DLD1 (cell line): ENCODE data around the gene HDAC11.

Experiments used
- in situ Hi-C: cut with HindIII; loops from 2 replicates; pipeline ENCODE4 v1.10.0; 2017; ENCODE audit warnings: low sequenced_read_pairs

HDAC11 gene

DNA sequence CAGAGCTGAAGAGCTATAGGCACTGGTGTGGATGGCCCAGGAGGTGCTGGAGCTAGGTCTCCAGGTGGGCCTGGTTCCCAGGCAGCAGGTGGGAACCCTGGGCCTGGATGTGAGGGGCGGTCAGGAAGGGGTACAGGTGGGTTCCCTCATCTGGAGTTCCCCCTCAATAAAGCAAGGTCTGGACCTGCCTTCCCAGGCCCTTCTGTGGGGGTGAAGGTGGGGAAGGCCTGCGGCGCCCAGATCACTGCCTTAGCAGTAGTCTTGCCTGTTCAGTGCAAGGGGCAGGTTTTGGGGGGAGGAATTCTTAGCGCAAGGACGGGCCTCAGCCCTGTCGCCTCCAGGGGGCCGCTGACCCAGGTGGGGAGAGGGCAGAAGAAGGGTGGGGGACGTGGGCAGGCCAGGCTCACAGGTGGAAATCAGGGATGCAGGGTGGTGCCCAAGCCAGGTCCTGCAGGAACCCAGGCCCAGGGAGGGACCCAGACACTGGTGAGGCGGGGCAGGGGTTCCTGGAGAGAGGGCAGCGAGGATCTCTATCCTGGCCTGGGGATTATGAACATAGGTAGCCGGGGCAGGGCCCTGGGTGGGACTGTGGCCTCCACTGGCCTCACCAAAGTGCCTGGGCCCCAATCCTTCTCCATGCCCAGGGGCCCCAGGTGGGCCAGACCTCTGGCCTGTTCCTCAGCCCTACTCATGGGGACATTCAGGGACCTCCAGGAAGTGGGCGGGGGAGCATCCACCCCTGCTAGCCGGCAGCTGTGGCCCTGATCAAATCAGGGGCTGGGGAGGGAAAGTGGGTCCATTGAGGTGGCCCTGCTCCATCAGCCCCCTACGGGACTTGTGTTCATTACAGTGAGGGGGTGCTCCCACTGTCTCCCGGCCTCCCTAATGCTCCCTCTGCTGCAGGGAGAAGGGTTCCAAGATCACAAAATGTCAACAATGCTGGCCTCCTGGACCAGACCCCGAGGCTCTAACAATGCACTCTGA lies 25.3 kb downstream of the HDAC11 start:
- in situ Hi-C loops = loop anchor here (25.0 kb wide), 2 partner anchors 132 to 382 kb away; partner anchors contain the start of gene WNT7A

DNA sequence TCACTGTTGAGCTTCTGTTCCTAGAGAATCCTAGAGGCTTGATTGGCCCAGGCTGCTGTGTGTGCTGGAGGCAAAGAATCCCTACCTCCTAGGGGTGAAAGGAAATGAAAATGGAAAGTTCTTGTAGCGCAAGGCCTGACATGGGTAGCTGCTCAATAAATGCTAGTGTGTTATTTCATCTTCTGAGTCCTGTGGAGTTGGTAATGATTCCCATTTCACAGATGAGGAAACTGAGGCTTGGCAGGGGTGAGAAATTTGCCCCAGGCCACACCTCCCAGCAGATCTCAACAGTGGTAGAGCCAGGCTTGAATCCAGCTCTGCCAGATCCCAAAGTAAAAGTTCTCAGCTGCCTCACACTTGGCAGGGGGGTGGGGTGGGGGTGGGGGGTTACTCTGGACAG lies 26.1 kb downstream of the HDAC11 start:
- in situ Hi-C loops = loop anchor here (25.0 kb wide), 2 partner anchors 131 to 381 kb away; partner anchors contain the start of gene WNT7A

DNA sequence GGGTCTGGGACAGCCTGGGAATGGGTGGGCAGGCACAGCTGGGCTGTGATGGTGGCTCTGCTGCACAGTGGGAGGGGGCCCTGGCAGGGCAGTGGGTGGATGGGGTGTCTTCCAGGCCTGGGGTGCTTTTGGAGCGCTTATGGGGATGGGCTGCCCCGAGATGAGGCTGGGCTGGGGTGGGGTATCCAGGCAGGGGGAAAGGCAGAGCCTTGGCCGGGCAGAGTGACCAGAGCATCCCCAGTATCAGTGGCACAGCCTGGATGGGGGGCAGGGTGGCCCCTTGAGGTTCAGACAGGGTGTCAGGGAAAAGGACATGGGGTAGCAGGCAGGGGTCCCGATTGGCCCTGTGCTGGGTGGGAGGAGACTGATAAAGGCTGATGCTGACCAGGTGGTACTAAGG lies 26.6 kb downstream of the HDAC11 start:
- in situ Hi-C loops = loop anchor here (25.0 kb wide), 2 partner anchors 131 to 381 kb away; partner anchors contain the start of gene WNT7A

DNA sequence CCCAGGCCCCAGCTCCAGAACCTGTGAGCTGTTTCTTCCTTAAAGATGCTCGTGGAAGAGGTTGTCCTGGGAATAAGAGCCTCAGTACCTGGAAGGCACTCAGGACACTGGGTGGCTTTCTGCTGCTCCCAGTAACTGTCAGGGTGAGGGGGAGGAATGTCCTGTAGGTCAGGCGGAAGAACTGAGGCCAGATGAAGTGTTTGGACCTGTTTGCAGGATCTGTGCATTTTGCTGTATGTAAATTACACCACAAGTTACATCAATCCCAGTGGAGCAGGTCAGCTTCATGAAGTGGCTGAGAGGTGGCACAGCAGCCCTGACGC lies 27.1 kb downstream of the HDAC11 start:
- in situ Hi-C loops = loop anchor here (25.0 kb wide), 2 partner anchors 130 to 380 kb away; partner anchors contain the start of gene WNT7A

DNA sequence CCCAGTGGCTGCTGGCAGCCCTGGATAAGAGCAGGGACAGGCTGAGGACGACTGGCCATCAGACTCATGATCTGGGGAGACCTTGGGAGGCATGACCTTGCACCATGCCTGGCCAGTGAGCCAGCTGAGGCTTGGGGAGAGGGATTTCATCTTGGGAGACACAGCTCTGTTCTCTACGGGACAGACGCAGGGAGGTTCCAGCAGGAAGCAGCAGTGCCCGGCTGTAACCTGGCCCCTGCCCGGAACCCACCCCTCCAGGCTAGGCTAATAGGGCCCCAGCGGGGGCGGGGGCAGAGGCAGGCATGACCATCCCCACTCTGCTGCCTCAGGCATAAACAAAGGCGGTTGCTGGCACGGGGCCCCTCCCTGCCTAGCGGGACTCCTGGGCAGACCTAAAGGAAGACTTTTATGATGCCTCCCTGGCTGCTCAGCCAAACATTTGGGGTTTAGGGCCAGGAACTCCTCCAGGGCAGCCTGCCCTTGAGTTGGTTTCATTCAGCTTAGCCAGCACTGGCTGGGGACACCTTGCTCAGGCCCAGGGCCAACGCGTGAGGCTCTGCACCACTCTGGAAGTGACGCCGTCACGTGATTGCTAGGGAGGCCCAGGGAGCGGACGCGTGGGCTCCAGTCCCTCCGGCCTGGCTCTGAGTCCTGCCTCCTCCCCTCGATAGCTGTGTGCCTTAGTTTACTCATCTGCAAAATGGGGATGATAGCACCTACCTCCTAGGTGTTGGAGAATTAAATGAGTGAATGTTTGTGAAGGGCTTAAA lies 27.6 kb downstream of the HDAC11 start:
- in situ Hi-C loops = loop anchor here (25.0 kb wide), 2 partner anchors 130 to 380 kb away; partner anchors contain the start of gene WNT7A

DNA sequence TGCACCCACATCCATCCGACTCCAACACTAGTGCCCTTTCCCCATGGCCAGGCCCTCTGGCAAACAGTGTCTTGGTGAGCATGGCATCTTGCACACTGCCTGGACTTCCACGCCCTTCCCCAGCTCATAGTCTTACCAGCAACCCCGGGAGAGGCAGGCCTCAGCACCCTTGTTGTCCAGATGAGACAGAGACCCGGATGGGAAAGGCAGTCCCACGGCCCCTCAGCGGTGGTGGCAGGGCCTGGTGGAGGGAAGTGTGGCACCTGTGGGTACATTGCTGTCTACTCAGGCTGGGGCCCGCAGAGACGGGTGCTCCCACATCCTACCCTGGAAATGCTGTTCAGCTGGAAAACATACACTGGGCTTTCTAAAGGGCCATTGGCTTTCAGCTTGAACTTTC lies 28.4 kb downstream of the HDAC11 start:
- in situ Hi-C loops = loop anchor here (25.0 kb wide), 2 partner anchors 129 to 379 kb away; partner anchors contain the start of gene WNT7A

DNA sequence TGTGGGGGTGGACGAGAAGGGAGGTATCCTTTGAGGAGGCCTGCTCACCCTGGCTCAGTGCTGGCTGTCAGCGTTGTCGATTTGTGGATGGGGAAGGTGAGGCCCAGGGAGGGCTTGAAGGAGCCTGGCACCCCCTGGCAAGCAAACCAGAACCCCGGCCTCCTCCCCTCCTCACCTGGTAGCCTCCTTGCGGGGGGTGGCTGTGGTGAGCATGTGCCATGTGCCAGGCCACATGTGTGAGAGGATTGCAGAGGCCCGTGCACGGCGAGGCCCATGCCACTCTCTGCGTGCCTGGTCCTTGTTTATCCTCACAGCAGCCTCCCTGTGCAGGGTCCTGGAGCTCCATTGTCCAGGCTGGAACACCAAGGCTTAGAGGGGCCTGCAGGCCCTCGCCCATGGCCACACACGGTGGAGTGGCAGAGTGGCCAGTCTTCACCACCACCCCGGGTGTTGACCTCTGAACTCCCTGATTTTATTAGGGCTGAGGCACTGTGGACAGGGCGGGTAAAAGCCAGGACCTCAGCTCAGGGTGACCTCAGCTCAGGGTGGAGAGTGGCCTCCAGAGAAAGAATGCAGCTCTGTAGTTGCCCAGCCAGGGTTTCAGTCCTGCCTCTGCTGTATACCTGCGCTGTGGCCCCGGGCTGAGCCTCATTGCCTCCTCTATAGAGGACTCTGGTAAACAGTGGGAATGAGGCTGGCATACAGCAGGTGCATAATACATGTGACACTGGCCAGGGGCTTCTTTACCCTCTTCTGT lies 29.1 kb downstream of the HDAC11 start:
- in situ Hi-C loops = loop anchor here (25.0 kb wide), 2 partner anchors 128 to 378 kb away; partner anchors contain the start of gene WNT7A

DNA sequence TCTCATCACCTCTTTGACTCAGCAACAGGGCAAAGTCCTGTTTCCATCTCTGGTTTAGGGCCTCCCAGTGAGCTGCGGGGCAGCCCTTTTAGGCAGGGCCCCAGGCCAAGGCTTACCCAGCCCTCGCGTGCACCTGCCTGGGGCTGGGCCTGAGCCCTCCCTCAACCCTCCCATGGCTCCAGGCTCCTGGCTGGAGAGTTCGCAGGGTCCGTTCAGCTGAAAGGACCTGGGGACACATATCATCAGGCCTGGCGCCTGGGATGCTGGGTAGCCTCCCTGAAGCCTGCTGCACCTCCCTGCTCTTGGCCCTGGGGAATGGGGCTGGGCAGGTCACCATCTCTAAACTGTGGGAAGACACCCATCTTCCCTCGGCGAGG lies 29.7 kb downstream of the HDAC11 start:
- in situ Hi-C loops = loop anchor here (25.0 kb wide), 2 partner anchors 127 to 377 kb away; partner anchors contain the start of gene WNT7A

DNA sequence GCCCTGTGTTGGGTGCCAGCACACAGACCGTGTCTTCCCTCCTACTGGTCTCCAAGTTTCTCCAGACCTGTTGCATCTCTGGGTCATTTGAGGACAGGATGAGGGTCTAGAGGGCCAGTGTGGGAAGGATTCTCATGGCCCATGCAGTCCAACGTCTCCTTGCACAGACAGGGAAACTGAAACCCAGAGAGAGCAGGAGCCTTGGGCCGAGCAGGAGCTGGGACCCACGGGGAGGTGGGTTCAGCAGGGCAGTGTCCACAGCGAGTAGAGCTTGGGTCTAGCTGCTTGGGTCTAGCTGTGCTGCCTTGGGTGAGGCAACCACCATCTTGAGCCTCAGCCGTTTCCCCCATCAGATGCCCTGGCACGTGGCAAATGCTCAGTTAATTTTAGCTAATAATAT lies 32.3 kb downstream of the HDAC11 start:
- in situ Hi-C loops = loop anchor here (25.0 kb wide), 2 partner anchors 125 to 375 kb away; partner anchors contain the start of gene WNT7A

DNA sequence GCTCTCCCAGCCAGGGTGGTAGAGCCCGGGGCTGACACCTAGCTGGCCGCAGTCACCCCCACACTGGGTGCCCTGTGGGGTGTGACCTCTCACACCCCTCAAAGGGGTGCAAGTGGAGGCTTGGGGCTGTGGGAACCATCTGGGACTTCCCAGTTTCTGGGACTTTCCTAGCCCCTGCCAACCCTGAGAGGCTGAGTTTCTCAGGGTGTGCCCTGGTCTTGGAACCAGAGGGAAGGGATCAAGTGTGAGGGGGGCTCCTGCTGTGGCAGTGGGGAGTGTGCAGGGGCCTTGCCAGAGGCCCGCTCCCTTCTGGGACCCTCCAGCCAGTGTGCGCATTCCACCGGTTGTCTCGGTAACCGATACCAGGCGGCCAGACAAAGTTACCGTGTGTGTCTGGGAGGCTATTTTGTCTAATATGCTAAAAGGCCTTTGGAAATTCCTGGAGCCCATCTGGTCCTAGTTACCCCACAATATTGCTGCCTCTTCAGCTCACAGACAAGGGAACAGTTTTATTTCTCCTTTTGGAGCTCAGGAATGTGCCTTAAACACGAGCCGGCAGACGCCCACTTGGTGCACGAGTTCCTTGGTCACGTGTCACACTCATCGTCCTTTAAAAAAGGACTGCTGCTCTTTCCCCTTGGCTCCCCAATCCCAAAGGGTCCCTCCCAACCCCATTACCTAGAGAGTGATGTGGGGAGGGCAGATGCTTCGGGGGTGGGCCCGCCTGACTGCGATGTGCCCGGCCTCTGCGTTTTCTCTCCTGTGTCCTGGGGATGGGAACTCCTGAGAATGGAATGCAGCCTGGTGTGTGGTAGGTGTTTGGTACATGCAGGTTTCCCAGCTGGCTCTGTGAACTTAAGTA lies 33.2 kb downstream of the HDAC11 start:
- in situ Hi-C loops = loop anchor here (25.0 kb wide), 2 partner anchors 124 to 374 kb away; partner anchors contain the start of gene WNT7A

DNA sequence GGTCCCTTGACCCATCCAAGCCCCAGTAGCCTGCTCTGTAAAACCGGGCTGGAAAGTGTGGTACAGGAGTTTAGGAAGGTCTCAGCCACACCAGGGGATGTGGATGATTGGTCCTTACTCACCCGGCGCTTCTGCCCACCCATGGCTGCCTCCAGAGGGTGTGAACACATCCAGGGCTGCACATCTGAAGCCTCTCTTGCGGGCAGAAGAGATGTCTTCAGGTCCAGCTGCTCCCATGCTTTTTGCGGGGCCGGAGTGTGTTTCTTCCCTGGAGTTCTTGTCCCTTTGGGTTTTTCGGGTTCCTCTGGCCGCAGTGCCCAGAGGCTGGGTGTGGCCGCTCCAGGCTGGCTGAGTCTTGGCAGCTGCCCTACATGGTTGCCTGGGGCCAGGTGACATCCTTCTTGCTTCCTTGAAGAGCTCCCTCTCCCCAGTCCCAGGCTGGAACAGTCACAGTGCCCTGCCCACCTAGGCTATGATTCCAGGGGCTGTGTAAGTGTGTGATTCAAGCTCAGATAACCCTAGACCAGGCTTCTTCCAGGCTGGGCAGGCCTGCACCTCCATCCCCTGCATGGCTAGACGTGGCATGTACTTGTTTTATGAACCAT lies 33.9 kb downstream of the HDAC11 start:
- in situ Hi-C loops = loop anchor here (25.0 kb wide), 2 partner anchors 123 to 373 kb away; partner anchors contain the start of gene WNT7A

DNA sequence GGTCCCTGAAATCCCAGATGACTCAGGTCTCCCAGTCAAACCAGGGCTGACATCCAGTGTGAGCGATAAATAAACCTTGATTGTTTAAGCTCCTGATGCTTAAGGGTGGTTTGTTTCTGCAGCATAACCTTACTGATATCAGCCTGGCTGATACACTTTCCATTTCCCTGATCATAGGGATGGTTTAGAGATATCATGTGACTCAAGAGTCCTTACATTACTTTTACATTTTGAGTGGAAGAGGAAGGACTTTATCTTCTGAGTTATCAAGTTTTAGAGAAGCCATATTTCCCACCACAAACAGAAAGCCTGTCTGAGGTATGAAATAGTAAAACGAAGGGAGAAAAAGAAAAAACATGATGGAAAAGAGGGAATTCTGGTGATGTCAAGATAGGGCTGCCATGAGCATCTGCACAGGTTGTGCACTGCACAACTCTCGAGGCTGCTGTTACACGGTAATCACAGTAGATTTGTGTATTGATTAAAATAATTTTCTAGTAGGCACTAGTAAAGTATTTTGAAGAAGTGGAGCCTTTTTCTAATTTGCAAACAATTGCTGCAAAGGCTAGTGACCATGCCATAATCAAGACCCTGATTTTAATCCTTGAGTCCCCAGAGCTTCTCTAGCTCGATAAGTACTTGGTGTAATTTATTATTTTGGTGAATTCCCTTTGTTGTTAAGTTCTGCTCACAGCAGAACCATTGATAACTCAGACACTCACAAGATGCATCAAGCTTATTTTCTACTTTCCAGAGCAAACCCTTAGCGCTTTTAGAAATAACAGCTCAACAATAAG lies 34.7 kb downstream of the HDAC11 start:
- in situ Hi-C loops = loop anchor here (25.0 kb wide), 2 partner anchors 122 to 372 kb away; partner anchors contain the start of gene WNT7A

DNA sequence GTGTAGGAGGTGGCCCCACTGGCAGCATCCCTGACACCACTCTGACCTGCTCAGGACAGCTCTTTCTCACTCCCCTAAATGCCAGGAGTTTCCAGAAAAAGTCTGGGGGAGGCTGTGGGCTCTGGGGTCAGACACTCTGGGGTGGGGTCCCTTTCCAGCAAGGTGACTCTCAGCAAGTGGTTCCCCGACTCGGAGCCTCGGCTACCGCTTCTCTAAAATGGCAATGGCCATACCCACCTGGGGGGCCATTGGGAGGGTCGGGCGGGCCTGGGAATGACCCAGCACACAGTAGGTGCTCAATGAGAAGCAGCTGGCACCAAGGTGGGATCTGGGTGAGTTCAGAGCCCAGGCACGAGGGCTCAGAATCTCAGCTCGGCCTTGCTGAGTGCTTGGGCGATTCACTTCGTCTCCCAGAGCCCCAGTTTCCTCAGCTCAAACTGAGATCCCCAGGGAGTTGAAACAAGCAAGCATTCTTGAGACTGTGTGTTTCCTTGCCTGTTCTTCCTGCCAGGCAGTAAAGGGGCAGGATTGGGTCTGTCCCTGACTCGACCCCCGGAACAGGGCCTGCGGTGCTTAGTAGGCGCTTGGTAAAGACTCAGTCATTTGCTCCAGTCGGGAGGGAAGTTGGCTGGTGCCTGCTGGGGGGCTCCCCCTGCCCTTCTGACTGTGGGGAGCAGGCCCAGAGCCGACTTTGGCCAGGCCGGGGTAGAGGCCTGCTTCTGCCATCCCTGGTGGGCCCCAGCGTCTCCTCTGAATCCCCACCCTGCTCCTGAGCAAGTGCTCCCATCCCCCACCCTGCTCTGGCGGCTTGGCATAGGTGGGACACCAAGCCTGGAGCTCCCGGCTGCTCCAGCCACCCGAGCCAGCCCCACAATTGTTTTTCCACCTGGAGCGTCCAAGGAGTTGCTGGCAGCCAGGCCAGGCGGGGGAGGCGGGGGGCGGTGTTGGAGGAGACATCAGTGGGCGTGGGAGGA lies 36.0 kb downstream of the HDAC11 start:
- in situ Hi-C loops = loop anchor here (25.0 kb wide), 2 partner anchors 121 to 371 kb away; partner anchors contain the start of gene WNT7A

DNA sequence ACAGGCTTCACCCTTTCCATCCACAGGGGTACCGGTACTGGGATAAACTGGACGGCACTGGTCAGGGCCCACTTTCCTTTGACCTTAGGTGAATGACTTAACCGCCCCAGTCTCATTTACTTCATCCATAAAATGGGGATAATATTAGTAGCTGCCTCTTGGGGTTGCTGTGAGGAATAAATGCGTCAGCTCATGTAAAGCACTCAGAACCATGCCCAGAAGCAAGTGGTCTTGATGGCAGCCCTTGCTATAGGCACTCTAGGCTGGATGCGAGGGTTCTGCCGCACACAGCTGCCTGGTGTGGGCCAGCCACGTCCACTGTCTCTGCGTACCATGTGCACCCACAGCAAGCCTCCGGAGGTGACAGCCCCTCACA lies 36.6 kb downstream of the HDAC11 start:
- in situ Hi-C loops = loop anchor here (25.0 kb wide), 2 partner anchors 121 to 371 kb away; partner anchors contain the start of gene WNT7A

DNA sequence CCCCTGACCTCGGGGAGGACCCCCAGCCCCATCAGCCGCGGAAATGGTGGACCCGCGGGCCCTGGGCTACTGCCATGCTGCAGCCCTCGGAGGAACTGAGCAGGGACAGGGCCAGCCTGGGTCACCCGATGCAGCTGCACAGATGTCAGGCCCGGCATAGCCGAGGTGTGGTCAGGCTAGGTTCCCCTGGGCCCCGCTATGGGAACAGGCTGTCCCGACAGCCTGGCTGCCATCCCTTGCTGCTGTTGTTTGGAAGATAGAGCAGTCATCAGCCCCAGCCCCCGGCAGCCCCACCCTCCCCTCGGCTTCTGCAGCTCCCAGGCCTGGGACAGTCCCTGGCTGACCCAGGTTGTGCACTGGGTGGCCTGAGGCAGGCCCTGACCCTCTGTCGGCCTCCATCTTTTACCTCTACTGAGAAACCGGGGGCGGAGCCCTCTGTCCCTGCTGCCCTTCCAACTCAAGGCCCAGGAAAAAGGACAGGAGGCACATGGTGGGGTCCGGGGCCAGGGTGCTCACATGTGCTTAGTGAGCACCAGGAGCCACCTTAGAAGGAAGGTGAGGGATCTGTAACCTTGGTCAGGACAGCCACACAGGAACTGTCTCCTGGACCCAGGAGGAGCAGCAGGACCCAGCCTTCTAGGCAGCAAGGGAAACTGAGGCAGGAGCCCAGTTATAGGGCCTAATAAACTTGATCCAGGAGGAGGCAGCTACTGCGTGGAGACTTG lies 37.3 kb downstream of the HDAC11 start:
- in situ Hi-C loops = loop anchor here (25.0 kb wide), 2 partner anchors 120 to 370 kb away; partner anchors contain the start of gene WNT7A

DNA sequence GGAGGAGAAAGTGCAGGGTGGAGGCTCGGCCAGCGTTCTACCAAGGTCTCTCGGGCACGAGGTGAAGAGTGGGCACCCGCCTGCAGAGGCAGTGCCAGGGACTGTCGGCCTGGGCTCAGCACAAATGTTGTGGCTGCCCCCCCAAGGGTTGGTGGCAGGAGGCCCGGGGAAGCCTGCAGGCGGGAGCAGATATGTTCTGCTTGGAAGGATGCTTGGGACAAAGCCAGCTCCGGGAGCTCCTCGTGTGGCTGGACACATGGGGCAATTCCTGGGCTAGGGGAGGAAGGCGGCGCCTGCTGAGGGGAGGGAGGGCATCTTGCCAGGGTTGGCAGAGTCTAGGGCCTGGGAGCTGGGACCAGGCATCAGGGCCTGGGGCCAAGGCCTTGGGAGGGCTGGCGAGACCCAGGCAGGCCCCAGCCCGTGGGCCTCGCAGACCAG lies 38.4 kb downstream of the HDAC11 start:
- in situ Hi-C loops = loop anchor here (25.0 kb wide), 2 partner anchors 119 to 369 kb away; partner anchors contain the start of gene WNT7A
